CD4-positive, alpha-beta T cell treated with Interleukin-17A for 4 hours (primary cell): ENCODE results near the gene SASH3.
A peak's percentile ranks its signal among the peaks of the same experiment; 100 is the strongest.

Experiments
- DNase-seq: peaks from one replicate; pipeline ENCODE4 v3.0.0-alpha.2; 2020; ENCODE audit warnings: mixed read lengths

The SASH3 gene

DNA sequence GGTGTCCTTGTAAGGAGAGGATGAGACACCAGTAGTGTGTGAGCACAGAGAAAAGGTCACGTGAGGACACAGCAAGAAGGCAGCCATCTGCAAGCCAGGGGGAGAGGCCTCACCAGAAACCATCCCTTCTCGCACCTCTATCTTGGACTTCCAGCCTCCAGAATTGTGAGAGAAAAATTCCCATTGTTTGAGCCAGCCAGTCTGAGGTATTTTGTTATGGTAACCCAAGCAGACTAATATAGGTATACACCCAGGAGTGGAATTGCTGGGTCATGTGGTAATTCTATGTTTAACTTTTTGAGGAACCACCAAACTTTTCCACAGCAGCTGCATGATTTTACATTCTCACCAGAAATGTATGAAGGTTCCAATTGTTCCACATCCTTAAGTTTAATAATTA is 38.4 kb downstream of the SASH3 start:
- no peak for DNase-seq

GRCh38 chrX:129823115-129823514 is 43.4 kb downstream of the SASH3 start:
- DNase-seq, result peak; percentile 74

- DNase-seq, result peak; percentile 16
Observed at GRCh38 chrX:129823522-129823921, 43.8 kb downstream of the SASH3 start.

DNA sequence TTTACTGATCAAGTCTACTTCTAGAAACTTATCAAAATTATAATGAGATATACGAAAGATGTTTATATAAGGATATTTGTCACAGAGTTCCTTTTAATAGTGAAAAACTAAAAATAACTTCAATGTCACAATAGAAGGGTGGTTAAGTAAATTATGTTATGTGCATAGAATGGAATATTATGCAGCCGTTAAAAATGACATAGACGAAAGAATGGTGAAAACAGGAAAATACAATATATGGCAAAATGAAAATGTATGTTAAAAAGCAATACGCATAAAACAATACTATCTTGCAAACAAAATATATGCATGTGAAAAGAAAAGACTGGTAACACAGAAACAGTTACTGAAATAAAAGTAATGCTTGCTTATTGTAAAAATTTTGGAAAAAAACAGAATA is 44.9 kb downstream of the SASH3 start:
- DNase-seq, result no peak

DNA sequence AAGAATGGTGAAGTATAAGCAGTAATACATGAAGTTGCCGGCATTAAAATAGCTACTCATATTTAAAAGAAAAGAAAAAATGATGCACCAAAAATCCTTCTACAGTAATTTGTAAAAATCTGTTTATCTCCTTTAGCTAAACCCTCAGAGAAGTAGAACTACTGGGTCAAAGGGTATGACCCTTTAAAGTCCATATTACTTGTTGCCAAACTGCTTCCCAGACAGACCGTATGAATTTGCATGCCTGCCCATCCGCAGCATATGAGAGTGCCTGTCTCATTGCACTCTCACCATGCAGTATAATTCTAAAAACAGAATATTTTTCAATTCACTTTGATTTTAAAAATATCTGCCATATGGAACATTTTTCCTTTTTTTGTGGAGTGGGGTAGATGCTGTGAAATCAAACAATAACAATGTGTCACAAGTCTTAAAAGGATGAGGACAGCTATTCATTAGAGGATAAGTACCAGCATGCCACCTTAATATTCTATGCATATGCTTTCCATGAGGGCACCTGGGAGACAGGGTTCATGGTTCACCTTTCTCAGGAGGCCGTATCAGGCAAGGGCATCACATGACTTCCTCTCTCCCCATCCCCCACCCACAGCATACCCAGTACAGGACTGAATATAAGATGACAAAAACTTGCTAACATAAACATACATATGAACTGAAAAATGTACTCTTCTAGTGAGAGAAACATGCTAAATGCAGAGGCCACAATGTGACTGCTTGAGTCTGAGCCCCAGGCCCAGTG is 46.2 kb downstream of the SASH3 start:
- DNase-seq, result peak; percentile 49

GRCh38 chrX:129830494-129830893 is 50.7 kb downstream of the SASH3 start:
- DNase-seq, result no peak

DNA sequence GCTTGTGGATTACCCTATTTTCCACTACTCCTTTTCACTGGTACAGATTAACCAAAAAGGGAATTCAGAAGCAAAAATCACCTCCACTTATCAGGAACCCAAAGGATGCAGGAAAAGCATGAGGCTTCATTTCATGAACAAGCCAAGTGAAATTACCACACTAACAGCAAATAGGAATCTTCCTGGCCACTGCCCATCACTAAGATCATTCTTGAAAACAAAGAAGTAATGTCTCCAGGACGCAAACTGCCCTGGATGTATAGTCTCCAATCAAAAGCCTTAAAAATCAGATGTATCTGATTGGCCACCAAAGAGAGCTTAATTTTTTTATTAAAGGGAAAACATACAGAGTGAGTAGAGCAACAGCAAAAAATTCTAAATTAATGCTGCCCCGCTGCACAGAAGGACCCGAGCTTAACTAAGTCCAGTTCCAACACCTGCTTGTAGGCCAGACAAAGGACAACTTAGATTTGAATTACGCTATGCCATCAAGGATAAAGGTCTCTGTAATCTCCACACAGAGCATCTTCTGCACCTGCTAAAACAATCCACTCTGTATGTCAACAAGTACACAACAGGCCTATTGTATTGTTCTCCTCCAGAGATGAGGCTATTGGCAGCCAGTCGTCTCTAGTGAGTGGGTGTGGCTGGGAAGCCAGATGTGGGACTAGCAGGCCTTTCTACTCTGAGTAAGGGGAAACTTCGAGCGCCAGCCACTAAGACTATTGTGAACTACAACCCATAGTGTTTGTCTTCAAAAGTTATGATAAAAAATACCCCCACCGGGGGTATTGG is 51.5 kb downstream of the SASH3 start:
- DNase-seq, result no peak

DNA sequence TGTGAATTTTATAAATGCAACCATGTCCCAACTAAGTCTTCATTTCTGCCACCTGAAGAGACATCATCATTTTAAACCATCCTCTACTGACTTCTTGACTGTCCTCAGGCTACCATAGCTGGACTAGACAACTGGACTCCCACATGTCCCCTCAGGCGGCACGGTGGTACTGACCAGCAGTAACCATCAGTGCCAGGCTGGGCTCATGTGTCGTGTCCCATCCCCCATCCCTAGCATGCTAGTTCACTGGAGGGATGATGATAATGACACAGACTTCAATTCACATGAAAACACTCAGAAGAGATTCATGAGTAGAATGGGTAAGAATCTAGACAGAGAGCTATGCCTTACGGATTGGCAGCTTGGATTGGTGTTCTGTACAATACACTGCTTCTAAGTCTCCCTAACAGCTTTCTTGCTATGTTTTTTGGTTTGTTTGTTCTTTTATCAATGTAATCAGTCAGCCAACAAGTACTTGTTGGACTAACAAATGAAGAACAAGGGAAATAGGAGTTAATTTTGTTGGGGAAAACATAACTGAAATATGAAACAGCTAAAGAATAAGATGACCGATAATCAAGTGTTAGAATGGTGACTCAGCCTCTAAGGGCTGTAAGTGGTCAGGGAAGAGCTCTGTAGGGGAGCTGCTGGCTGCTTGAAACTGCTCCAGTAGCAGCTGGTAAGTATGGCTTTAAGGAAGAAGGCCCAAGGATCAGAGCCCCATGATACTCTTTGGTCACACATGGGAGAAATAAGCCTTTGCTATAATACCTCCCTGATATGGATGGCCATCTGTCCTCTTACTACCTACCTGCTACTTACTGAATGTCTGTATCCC is 53.6 kb downstream of the SASH3 start:
- DNase-seq, result no peak

- no peak for DNase-seq
Observed at GRCh38 chrX:129836827-129837226, 57.1 kb downstream of the SASH3 start.

- no peak for DNase-seq
Observed at GRCh38 chrX:129840344-129840743, 60.6 kb downstream of the SASH3 start.

- DNase-seq, result peak; percentile 11
Observed at GRCh38 chrX:129842510-129843208, 62.9 kb downstream of the SASH3 start.

GRCh38 chrX:129843209-129843458 is 63.4 kb downstream of the SASH3 start:
- DNase-seq, result no peak

DNA sequence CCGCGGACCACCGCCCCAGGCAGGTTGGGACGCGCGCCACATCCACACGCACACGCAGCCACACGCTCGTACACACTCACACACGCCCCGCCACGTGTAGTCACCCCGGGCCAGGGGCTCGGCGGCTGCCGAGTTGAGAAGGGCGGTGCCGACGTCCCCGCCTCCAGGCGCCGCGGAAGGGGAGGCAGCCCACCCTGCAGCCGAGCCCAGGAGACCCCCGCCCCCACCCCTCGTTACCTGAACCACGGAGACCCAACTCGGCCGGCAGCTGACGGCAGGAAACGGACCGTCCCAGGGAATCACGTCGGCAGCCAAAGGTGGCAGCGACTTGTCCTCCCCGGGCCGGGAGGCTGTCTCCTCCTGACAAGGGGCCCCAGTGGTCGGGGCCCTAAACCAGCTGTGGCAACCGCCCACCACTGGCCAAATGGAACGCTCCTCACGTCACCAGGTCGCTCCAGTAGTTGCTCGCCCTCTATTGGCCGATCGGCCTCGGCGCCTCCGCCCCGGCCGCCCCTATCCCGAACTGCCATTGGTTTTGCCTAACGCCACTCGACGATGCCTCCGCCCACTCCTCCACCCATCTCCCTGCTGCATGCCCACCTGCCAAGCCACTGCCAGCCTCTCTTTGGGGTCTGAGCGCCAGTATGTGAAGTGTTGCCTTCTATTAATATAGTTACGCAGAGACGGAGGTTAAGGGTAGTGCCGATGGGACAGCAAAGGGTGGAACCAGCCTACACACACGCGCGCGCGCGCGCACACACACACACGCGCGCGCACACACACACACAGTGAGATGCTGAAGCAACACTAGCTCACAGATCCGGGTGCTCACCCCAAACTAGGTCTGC is 63.9 kb downstream of the SASH3 start, which contains the start of gene ZDHHC9:
TSS of gene ZDHHC9 (minus strand) at position 428 of the 848 bp plus-strand sequence. CDS start 1,941 bp downstream, outside the sequence.
- DNase-seq, result peak; percentile 85
